Cerebellar nuclear complex (tissue), 1 donor: ENCODE measurements around the gene EEF2K.
"Not testable (repeated sequence)": the region's sequence is repeated elsewhere in the genome, so short reads cannot be mapped to it uniquely, and the experiment has no call there.

Experiments
- DNase-seq, 2 experiments: peaks; one replicate each; lab custom pipeline; 2025; lab: John Stamatoyannopoulos, UW

The EEF2K gene

DNA sequence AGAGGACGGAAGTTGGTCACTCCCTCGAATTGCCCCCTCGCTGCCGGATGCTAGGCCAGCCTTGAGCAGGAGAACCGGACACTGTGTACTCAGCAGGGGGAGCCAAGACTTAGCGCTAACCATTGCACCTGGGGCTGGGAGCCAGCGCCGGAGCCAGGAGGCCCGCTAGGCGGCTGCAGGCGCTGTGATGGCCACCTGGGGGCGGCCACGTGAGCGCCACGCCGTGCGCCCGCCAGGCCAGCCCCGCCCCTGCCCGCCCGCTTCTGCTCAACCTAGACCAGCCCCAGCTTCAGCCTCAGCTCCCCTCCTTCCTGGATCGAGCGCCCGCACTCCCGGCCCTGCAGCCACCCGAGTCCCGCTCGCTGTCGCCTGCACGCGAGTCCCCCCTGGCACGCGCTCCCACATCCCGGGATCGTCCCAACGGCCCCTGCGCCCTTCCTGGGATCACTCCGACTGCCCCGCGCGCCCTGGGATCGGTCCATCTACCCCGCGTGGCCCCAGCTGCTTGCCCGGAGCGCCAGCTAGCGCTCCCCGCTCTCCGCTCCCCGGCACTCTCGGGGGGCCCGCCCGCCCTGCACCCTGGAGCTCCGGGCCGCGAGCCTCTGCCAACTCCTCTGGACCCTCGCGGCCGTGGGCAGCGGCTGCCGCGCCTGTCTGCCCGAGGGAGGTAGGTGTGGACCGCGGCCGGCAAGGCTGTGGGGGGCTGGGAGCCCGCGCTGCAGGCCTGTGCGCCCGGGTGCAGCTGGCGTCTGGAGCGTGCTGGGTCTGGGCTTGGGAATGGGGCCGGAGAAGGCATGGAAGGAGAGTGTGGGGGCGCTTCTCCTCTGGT is at the start of gene EEF2K:
Gene EEF2K, plus strand, starts transcription at position 266 of the 829 bp plus-strand sequence. CDS start 19,452 bp downstream, outside the sequence.
- DNase-seq: peak; percentile 27 to 49

DNA sequence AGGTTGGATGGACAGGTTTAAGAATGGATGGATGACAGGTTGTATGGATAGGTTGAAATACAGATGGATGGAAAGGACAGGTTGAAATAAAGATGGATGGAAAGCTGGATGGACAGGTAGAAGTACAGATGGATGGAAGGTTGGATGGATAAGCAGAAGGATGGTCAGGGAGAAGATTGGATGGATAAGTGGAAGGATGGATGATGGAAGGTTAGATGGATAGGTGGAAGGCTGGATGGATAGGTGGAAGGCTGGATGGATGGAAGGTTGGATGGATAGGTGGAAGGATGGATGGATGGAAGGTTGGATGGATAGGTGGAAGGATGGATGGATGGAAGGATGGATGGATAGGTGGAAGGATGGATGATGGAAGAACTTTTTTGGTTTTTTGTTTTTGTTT is 44.7 kb upstream of the EEF2K start:
- no peak for DNase-seq

DNA sequence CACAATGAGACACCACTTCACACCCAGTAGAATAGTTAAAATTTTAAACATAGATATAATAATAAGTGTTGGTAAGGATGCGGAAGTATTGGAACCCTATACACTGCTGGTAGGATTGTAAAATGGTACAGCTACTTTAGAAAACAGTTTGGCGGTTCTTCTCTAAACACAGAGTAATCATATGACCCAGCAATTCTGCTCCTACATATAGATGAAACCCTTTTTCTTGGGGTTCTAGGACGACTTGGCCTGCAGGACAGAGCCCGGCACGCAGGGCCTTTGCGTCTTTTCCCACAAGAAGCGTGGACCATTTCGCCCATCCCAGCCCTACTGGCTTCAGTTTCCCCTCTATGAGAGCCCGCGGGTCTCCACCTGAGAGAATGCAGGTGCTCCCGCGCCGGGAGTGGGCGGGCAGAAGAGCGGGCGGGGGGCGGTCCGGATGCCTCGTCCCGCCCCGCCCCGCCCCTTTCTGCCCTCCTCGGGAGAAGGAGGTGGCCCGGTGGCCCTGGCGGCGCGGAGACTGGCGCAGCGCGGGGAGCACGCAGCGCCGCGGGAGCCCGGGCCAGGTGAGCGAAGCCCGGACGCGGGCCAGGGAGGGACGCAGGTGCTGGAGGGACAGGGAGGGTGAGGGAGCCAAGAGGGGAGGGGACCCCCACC is 44.0 kb upstream of the EEF2K start, which contains the start of gene SDR42E2:
Gene SDR42E2, plus strand, starts transcription at position 508 of the 657 bp plus-strand sequence. CDS start 3,077 bp downstream, outside the sequence.
- no peak for DNase-seq

DNA sequence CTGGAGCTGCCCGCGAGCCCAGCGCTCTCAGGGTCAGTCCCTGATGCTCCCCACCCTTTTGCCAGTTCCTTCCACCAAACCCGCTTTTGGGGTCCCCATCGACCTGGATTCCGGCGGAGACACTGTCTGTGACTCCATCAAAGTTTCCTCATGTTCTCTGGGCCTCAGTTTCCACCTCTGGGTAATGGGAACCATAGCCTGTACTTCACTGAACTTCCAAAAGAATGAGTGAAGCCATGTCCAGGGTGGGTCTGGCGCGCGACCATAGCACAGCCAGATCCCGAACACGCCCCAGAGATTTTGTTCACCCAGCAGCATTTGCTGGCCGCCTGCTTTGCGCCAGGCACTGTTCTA is 43.4 kb upstream of the EEF2K start:
- DNase-seq: no peak

DNA sequence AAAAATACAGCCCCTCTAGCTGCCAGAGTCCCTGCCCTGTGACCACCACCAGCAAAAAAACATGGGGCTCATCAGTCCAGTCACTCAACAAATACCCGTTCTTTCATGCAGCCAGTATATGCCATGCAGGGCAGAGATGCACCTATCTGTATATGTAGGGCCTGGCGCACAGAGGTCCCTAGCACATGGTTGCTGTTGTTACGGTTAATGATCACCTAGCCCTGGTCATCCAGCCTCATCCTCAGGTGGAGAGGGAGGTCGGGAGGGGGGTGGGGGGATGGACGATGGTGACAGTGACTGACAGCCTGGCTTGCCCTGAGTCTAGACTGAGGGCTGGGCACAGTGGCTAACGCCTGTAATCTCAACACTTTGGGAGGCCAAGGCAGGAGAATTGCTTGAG is 42.3 kb upstream of the EEF2K start:
- no peak for DNase-seq

DNA sequence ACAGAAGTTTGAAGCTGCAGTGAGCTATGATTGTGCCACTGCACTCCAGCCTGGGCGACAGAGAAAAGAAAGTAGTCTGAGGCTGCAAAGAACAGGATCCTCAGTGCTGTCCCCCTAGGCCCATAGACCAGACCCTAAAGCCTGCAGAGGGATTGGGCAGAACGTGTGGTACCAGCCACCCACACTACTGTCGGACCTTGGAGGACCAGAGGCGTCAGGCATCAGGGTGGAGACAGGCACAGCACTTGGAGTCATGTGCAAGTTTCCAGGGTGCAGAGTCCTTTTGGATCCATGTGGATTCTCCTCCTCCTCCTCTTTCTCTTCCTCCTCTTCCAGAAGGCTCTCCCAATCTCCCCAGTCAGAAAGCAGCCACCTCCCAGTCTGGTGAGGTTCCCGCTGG is 41.6 kb upstream of the EEF2K start:
- DNase-seq: no peak

DNA sequence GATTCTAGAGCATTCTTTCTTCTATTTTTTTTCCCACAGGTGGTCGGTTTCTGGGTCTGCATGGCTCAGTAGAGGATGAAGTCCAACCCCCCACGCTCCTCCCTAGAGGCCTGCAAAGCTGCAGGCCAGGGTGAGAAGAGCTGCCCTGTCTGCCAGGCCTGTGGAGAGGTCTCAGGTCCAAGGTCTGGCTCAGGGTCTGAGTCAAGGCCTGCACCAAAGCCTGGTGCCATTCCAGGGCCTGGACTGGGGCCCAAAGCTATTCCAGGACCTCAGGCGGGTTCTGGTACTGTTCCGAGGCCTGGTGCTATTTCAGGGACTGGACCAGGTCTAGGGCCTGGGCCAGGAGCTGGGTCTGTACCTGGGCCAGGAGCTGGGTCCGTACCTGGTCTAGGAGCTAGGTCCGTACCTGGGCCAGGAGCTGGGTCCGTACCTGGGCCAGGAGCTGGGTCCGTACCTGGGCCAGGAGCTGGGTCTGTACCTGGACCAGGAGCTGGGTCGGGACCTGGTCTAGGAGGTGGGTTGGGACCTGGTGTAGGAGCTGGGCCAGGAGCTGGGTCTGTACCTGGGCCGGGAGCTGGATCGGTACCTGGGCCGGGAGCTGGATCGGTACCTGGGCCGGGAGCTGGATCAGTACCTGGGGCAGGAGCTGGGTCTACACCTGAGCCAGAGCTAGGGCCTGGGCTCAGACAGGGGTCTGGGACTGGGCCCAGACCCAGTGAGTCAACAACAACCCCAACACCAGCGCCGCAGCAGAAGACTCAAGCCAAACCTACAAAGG is 40.4 kb upstream of the EEF2K start:
- no peak for DNase-seq

DNA sequence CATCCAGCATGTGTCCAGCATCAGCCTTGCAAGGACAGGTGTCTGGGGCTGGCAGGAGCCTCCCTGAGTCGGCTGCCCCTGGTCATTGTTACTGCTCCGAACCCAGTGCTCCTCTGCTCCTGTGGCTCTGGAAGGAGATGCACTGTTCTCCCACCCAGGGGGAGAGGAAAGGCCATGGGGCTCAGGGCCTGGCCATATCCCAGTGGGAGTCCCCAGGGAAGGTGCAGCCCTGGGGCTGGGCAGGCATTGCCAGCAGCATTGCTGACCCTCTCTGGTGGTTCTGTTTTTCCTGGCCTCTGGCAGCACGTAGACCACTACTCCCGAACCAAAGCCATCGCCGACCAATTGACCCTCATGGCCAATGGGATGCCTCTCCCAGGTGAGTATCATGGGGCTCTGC is 34.1 kb upstream of the EEF2K start:
- DNase-seq: no peak

DNA sequence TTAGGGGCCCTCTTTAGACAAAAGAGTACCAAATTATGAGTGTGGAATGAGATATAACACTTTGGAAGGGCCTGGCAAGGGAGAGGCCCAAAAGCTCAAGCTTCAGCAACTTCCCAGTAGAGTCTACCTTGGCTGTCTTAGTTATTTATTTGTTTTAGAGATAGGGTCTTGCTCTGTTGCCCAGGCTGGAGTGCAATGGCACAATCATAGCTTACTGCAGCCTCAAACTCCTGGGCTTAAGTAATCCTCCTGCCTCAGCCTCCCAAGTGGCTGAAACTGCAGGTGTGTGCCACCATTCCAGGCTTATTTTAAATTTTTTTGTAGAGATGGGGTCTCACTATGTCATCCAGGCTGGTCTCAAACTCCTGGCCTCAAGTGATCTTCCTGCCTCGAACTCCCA is 33.4 kb upstream of the EEF2K start:
- not testable (repeated sequence) for DNase-seq

DNA sequence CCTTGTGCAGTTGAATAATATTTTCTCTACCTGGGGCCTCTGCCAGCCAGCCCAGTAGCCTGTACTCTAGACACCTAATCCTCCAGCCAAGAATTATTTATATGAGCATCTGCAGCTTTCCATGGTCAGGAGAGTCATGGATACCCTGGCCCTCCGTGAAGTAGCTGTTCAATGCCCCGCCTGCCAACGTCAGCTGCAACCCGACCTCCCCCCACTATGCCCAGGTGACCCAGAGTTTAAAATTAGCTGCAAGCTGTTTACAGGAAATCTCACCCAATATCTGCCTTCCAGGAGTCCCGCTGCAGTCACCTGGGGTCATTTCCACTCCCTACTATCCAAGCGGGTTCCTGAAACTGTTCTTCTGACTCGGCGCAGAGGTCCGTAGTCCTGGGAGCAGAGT is 31.4 kb upstream of the EEF2K start:
- no peak for DNase-seq

DNA sequence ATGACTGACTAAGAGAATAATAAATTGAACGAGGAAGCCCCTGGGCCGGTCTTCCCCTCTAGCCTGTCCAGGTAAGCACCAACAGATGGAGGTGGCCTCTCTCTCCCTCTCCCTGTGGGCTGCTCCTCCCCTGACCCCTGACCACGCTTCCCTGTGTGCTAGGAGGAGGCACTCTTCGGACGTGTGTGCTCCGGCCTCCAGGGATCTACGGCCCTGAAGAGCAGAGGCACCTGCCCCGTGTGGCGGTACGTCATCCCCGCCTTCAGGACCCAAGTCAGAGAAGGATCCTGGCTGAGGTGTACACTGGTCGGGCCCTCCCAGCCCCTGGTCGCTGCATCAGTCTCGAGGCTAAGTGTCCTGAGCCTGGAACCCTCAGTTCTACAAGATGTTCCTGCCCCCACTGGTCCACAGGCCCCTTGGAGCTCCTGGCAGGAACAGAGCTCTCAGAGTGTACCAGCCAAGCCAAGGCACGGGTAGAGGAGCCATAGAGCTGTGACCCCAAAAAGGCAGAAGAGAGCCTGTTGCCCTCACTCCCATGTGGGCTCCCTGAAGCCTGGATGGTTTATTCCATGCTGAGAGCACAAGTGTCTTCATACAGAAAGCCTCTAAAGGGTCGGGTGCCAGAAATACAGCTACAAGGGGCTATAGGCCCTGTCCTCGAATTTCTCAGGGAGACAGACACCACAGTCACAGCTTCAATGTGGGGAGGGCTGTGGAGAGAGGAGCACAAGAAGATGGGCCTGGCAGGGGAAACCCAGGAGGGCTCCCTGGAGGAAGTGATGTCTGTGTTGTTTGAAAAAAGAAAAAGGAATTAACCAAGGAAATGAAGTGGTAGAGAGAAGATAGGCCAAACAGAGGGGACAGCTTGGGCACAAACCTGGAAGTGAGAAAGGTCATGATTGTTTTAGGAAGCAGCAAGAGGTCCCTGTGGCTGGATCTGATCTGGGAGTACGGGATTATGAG is 27.8 kb upstream of the EEF2K start:
- DNase-seq: no peak

DNA sequence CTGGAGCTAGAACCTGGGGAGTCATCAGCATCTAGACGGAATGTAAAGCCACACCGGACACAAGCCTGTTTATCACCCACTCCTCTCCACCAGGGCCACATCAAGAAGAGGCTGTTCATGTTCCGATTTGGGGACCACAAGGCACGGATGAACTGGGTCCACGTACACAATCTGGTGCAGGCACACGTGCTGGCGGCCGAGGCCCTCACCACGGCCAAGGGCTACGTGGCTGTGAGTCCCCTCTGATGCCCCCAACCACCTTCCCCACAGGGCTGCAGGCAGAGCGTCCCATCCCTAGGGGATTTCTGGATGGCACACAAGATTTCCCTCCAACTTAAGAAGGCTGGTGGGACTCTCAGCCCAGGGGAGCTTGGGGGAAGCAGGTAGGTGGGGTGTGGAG is 24.7 kb upstream of the EEF2K start:
- no peak for DNase-seq

DNA sequence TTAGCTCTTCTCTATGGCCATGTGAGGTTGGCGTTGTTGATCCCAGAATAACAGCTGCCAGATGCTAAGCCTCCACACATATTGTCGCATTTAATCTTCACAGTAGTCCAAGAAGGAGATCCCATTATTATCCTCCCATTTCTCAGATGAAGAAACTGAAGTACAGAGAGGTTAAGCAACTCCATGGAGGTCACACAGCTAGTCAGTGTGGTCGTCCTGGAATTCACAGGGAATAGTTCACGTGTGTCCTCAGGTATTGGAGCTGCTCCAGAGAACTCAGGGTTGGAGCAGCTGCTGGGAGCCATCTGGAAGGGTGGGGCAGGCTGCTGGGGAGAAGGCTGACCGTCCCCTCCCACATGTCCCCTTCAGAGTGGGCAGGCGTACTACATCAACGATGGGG is 24.2 kb upstream of the EEF2K start:
- DNase-seq: no peak

DNA sequence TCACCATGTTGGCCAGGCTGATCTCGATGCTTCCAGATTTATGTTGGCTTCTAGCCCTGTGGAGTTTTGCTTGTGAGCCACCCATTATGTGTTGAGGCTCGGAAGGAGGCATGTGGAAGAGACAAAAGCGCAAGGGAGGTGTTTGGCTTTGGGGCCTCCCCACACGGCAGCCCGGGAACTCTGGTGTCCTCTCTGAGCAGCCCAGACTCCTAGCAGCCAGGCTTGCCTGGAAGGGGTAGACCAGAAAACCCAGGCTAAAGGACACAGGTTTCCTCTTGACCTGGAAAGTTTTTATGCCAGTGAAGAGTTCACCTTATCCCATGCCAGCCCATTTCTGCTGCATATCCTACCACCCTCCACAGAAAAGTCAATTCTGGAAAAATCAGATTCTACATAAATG is 22.7 kb upstream of the EEF2K start:
- DNase-seq: no peak

DNA sequence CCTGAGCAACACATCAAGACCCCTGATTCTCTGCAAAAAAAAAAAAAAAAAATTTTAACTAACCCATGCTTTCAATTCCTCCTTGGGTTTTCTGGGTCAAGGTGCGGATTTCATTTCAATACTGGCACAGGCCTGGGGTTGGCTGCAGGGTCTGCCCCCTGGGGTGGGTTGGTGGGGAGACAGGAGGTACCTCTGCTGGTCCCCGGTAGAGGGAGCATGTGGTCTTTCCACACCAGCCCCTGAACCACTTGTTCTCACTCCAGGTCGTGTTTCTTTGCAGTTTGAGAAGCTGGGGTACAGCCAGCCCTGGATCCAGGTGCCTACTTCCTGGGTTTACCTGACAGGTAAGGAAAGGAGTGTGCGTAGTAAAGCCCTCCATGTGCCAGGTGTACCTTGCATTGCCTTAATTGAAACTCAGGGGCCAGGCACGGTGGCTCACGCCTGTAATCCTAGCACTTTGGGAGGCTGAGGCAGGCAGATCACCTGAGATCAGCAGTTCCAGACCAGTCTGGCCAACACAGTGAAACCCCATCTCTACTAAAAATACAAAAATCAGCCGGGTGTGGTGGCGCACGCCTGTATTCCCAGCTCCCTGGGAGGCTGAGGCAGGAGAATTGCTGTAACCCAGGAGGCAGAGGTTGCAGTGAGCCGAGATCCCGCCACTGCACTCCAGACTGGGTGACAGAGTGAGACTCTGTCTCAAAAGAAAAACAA is 22.0 kb upstream of the EEF2K start:
- no peak for DNase-seq

DNA sequence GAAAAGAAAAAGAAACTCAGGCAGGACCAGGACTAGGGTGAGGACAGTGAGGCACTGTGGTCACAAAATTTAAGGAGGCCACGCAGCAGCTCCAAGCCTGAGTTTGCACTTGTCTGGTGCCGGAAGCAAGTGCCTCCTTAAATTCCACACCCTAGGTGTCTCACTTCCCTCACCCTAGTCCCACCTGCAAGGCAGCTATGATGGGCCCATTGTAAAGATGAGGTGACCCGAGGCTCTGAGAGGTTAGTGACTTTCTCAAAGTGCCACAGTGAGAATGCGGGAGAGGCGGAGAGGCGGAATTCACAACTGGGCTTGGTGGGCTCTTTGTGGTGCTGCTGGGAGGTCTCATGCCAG is 21.5 kb upstream of the EEF2K start:
- DNase-seq: no peak

DNA sequence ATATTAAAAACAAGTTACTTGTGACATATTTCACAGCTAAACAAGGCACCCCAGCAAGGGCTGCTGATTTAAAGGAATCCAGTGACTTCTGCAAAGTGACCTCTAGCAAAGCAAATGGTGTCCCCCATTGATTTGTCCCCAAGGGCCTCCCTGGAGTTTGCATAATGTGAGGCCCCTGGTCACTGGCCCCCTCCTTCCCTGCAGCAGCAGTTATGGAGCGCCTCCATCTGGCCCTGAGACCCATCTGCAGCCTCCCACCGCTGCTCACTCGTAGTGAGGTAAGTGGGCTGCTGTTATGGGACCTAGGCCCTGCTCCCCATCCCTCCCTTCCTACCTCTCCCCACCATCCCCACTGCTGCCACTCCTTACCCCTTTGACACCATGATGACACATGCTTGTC is 19.6 kb upstream of the EEF2K start:
- no peak for DNase-seq

DNA sequence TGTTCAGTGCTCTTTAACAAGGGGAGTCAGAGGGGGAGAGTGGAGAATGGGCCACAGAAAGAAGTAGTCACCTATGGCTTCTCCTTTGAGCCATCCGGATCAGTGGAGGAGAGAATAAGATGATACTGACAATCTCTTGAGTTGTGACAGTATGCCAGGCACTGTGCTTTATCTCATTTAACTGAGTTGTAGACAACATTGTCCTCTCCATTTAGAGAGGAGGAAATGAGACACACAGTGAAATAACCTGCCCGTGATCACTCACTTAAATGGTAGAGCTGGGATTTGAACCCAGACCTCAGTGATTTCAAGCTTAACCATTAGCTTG is 17.8 kb upstream of the EEF2K start:
- DNase-seq: no peak

DNA sequence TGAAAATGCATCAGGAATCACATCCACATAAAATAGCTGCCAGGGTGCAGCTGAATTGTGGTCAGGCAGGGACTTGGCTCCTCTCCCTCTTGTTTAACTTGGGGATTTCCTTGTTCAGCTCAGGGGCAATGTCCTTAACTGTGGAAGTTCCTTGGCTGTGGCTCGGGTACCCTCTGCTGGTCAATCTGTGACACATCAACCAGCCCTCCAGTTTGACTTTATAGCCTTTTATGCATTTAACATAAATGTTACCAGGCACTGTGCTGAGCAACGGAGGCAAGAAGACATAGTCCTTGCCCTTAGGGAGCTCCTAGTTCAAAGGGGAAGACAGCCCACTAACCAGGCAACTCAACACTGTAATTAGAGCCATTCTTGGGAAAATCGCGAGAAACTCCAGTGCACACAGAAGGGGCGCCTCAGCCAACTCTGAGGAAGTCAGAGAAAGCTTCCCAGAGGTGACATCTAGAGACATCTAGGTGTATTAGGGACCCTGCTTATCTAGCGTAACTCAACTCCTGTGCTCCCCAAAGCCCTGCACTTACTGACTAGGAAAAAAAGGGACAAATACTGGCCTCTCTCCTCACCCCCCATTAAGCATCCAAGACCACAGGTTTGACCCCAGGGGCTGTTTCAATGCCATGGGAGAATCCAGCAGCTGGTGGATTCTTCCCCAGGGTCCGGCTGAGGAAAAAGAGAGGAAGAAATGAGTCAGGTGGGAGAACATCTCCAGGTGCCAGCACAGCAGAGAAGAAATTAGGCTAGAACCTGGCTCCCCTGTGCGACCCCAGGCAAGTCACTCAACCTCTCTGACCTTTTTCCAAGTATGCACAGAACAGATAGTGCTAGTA is 17.3 kb upstream of the EEF2K start:
- DNase-seq: peak in 1 of 2 experiments; percentile 17

DNA sequence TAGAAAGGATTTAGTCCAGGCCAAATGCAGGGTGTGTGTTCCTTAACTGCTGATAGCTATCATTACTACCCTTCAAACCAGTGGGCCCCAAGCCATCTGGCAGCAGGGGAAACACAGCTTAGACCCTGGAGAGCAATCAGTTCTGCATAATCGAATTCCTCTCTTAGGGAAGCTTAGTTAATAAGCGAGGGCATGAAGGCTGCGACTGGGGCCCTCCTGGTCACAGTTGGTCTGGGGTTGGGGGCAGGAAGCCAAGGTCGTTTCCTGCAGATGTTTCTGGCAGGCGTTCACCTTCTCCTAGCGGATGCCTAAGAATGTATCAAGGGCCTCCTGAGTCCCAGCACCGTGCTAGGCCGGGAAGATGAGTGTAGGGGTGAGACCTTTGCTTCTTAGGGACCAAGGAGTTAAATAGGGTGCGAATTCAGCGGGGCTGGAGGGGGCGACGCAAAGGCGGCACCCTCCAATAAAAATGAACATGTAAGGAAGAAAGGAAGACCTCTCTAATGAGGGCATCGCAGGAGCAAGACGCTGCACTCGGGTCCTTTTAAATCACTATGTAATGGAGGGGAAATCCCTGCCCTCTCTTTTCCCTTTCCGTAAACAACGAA is 16.5 kb upstream of the EEF2K start:
- no peak for DNase-seq
